Right hindlimb (tissue), 1 donor: Measurements from ENCODE around the gene PCSK4.
"Not testable (repeated sequence)": the region's sequence is repeated elsewhere in the genome, so short reads cannot be mapped to it uniquely, and the experiment has no call there.

Source experiments
- DNase-seq: peaks from one replicate; pipeline ENCODE4 v3.0.0-alpha.2; 2018

Gene PCSK4

GRCh38 chr19:1490311-1491113 lies at the start of gene PCSK4:
TSS of gene PCSK4 (minus strand) at chr19:1490350. CDS start at chr19:1490346, 4 bp downstream.
- DNase-seq = peak; percentile 100

- not testable (repeated sequence) for DNase-seq
Measured at GRCh38 chr19:1539749-1540148, 49.6 kb upstream of the PCSK4 start.

GRCh38 chr19:1538978-1539377 lies 48.8 kb upstream of the PCSK4 start:
- DNase-seq = no peak

GRCh38 chr19:1535699-1536098 lies 45.5 kb upstream of the PCSK4 start:
- not testable (repeated sequence) for DNase-seq

- DNase-seq = no peak
Measured at GRCh38 chr19:1534972-1535371, 44.8 kb upstream of the PCSK4 start.

GRCh38 chr19:1533510-1534150 lies 43.5 kb upstream of the PCSK4 start:
- no peak for DNase-seq

- DNase-seq = no peak
Measured at GRCh38 chr19:1532003-1532402, 41.9 kb upstream of the PCSK4 start.

GRCh38 chr19:1531587-1531986 lies 41.4 kb upstream of the PCSK4 start:
- no peak for DNase-seq

- DNase-seq = not testable (repeated sequence)
Measured at GRCh38 chr19:1530856-1531255, 40.7 kb upstream of the PCSK4 start.

- DNase-seq = no peak
Measured at GRCh38 chr19:1529430-1529816, 39.3 kb upstream of the PCSK4 start.

- no peak for DNase-seq
Measured at GRCh38 chr19:1528596-1529429, 38.7 kb upstream of the PCSK4 start.

- no peak for DNase-seq
Measured at GRCh38 chr19:1527650-1528309, 37.6 kb upstream of the PCSK4 start.

GRCh38 chr19:1526979-1527649 lies 37.0 kb upstream of the PCSK4 start:
- no peak for DNase-seq

GRCh38 chr19:1526066-1526778 lies 36.1 kb upstream of the PCSK4 start:
- DNase-seq = no peak

- no peak for DNase-seq
Measured at GRCh38 chr19:1525343-1525742, 35.2 kb upstream of the PCSK4 start.

- DNase-seq = no peak
Measured at GRCh38 chr19:1524972-1525325, 34.8 kb upstream of the PCSK4 start.

- no peak for DNase-seq
Measured at GRCh38 chr19:1524287-1524971, 34.3 kb upstream of the PCSK4 start.

GRCh38 chr19:1523412-1524286 lies 33.5 kb upstream of the PCSK4 start, which contains the start of gene PLK5:
TSS of gene PLK5 (plus strand) at chr19:1524077. CDS start at chr19:1526997, 2,920 bp downstream.
- DNase-seq = no peak

GRCh38 chr19:1522838-1523237 lies 32.7 kb upstream of the PCSK4 start:
- DNase-seq = no peak

GRCh38 chr19:1522061-1522460 lies 31.9 kb upstream of the PCSK4 start:
- DNase-seq = no peak
